H1 (cell line): ENCODE measurements around the gene BMPR1A. TPM values are rescaled to one million over a fixed set of nuclear protein-coding genes. Genes with fewer than 3 reads are reported as not detected.

Source experiments
- CTCF ChIA-PET: fragments of 300-600 bp; sonication (Branson Sonifier 250); formaldehyde crosslinking; loops from one replicate; lab custom pipeline; 2021; ENCODE audit not compliant: partially characterized antibody; lab: Charles Lee
- POLR2A ChIA-PET: fragments of 300-600 bp; sonication (Branson Sonifier 250); formaldehyde crosslinking; loops from one replicate; lab custom pipeline; 2021; ENCODE audit warnings: inconsistent platforms; ENCODE audit not compliant: partially characterized antibody; lab: Charles Lee
- DNase-seq, 2 experiments: peaks; one replicate each; pipeline versions ENCODE4 v3.0.0 to v3.0.0-alpha.2; 2010 to 2022; ENCODE audit warnings: low spot score in 2 of 2, low read depth in 1 of 2, mixed read lengths in 1 of 2
- FAIRE-seq: peaks from 2 replicates; lab custom pipeline; 2011; peaks lifted over from hg19 to GRCh38; lab: Jason Lieb, UNC
- H2AFZ ChIP-seq: 2 replicates; pipeline ENCODE4 v1.8.1; 2012; ENCODE audit warnings: low read length, inconsistent platforms
- H2AK5ac ChIP-seq: 2 replicates; pipeline ENCODE4 v1.6.1; 2013; ENCODE audit warnings: low read depth, low read length
- H2BK120ac ChIP-seq: replicated peaks from 2 replicates; pipeline ENCODE3; 2013; ENCODE audit warnings: low read depth, low read length, inconsistent platforms
- H2BK12ac ChIP-seq: 2 replicates; pipeline ENCODE4 v1.6.1; 2013; ENCODE audit warnings: low read depth, low read length
- H2BK15ac ChIP-seq: 2 replicates; pipeline ENCODE4 v1.6.1; 2013; ENCODE audit warnings: low read length
- H2BK20ac ChIP-seq: 2 replicates; pipeline ENCODE4 v1.6.1; 2013; ENCODE audit warnings: low read length
- H2BK5ac ChIP-seq: 2 replicates; pipeline ENCODE4 v1.6.1; 2013; ENCODE audit warnings: low read depth, low read length
- H3K14ac ChIP-seq: 2 replicates; pipeline ENCODE4 v1.6.1; 2013; ENCODE audit warnings: inconsistent platforms; ENCODE audit not compliant: insufficient read length
- H3K18ac ChIP-seq: 2 replicates; pipeline ENCODE4 v1.6.1; 2013; ENCODE audit warnings: low read length; ENCODE audit errors: extremely low read depth
- H3K23ac ChIP-seq: 2 replicates; pipeline ENCODE4 v1.6.1; 2013; ENCODE audit warnings: inconsistent platforms; ENCODE audit not compliant: insufficient read length
- H3K23me2 ChIP-seq: 2 replicates; pipeline ENCODE4 v1.6.1; 2013; ENCODE audit warnings: low read depth, low read length
- H3K27ac ChIP-seq: 2 replicates; pipeline ENCODE4 v1.6.1; 2011; ENCODE audit warnings: low read depth, low read length, inconsistent platforms
- H3K27me3 ChIP-seq, 4 experiments: replicated peaks in 1 of 4; 1 replicate in 1 of 4; 2 replicates in 3 of 4; pipeline versions ENCODE4 v1.6.1 to v1.8.1; 2011 to 2013; ENCODE audit warnings: low read length in 3 of 4, mild to moderate bottlenecking in 3 of 4, inconsistent platforms in 2 of 4, mixed read lengths in 2 of 4, moderate library complexity in 1 of 4; ENCODE audit not compliant: control insufficient read depth in 3 of 4, insufficient read depth in 3 of 4; ENCODE audit errors: extremely low read depth in 1 of 4
- H3K36me3 ChIP-seq, 4 experiments: 2 replicates each; pipeline versions ENCODE4 v1.6.1 to v1.8.1; 2011 to 2013; ENCODE audit warnings: mild to moderate bottlenecking in 4 of 4, low read length in 3 of 4, moderate library complexity in 2 of 4, control low read depth in 1 of 4, inconsistent platforms in 1 of 4; ENCODE audit not compliant: insufficient read depth in 4 of 4, control insufficient read depth in 2 of 4
- H3K4ac ChIP-seq: replicated peaks from 2 replicates; pipeline ENCODE3; 2013; ENCODE audit warnings: low read length, low read depth, mixed read lengths, inconsistent platforms; ENCODE audit not compliant: insufficient read length
- H3K4me1 ChIP-seq, 4 experiments: replicated peaks in 1 of 4; 1 replicate in 1 of 4; 2 replicates in 3 of 4; pipeline versions ENCODE4 v1.6.1 to v1.8.1; 2011 to 2013; ENCODE audit warnings: low read length in 3 of 4, inconsistent platforms in 2 of 4, mixed read lengths in 1 of 4; ENCODE audit not compliant: insufficient read depth in 4 of 4, control insufficient read depth in 3 of 4
- H3K4me2 ChIP-seq, 2 experiments: 2 replicates each; pipeline versions ENCODE4 v1.6.1 to v1.8.1; 2011 to 2013; ENCODE audit warnings: low read depth in 2 of 2, low read length in 2 of 2, control low read depth in 1 of 2, inconsistent platforms in 1 of 2, mild to moderate bottlenecking in 1 of 2; ENCODE audit not compliant: insufficient read depth in 1 of 2
- H3K4me3 ChIP-seq, 4 experiments: fragments of 200-600, 300-600 bp in 1 of 4; sonication (generic), shearing (Covaris generic), sonication (Bioruptor Twin) in 1 of 4; 2 replicates each; pipeline versions ENCODE4 v1.5.1 to v1.8.1; 2011 to 2016; ENCODE audit warnings: low read length in 4 of 4, low read depth in 3 of 4, control low read depth in 2 of 4, inconsistent platforms in 2 of 4, mild to moderate bottlenecking in 2 of 4, mixed read lengths in 1 of 4, moderate library complexity in 1 of 4; ENCODE audit not compliant: insufficient read depth in 2 of 4; ENCODE audit errors: extremely low read depth in 1 of 4
- H3K56ac ChIP-seq: replicated peaks from 2 replicates; pipeline ENCODE3; 2013; ENCODE audit warnings: low read depth, mild to moderate bottlenecking, mixed read lengths, low read length, inconsistent platforms; ENCODE audit not compliant: insufficient read length
- H3K79me1 ChIP-seq: 2 replicates; pipeline ENCODE4 v1.6.1; 2013; ENCODE audit warnings: low read depth, low read length, control low read depth
- H3K79me2 ChIP-seq, 2 experiments: 2 replicates each; pipeline versions ENCODE4 v1.6.1 to v1.8.1; 2012 to 2013; ENCODE audit warnings: low read length in 2 of 2, mild to moderate bottlenecking in 2 of 2, inconsistent platforms in 1 of 2; ENCODE audit not compliant: insufficient read depth in 2 of 2, control insufficient read depth in 1 of 2
- H3K9ac ChIP-seq, 4 experiments: replicated peaks in 1 of 4; 1 replicate in 1 of 4; 2 replicates in 3 of 4; pipeline versions ENCODE4 v1.6.1 to v1.8.1; 2011 to 2013; ENCODE audit warnings: low read depth in 3 of 4, low read length in 3 of 4, control low read depth in 2 of 4, mild to moderate bottlenecking in 2 of 4, moderate library complexity in 2 of 4, inconsistent platforms in 1 of 4; ENCODE audit errors: extremely low read depth in 1 of 4
- H3K9me3 ChIP-seq, 2 experiments: 2 replicates each; pipeline versions ENCODE4 v1.6.1 to v1.8.1; 2012 to 2013; ENCODE audit warnings: mild to moderate bottlenecking in 2 of 2, moderate library complexity in 2 of 2, control low read depth in 1 of 2, inconsistent platforms in 1 of 2, low read depth in 1 of 2, low read length in 1 of 2, mixed read lengths in 1 of 2; ENCODE audit not compliant: insufficient read depth in 2 of 2
- H4K20me1 ChIP-seq, 2 experiments: replicated peaks in 1 of 2; 2 replicates each; pipeline versions ENCODE3 to v1.8.1; 2011 to 2013; ENCODE audit warnings: inconsistent platforms in 2 of 2, low read length in 2 of 2, mild to moderate bottlenecking in 1 of 2; ENCODE audit not compliant: insufficient read depth in 2 of 2, control insufficient read depth in 1 of 2
- H4K5ac ChIP-seq: 2 replicates; pipeline ENCODE4 v1.6.1; 2013; ENCODE audit warnings: low read length, low read depth, mixed read lengths, inconsistent platforms; ENCODE audit not compliant: insufficient read length
- H4K8ac ChIP-seq: 2 replicates; pipeline ENCODE4 v1.8.0; 2013; ENCODE audit warnings: mild to moderate bottlenecking, moderate library complexity, low read length, inconsistent platforms; ENCODE audit not compliant: insufficient read depth; ENCODE audit errors: extremely low read depth
- H4K91ac ChIP-seq: replicated peaks from 2 replicates; pipeline ENCODE3; 2013; ENCODE audit warnings: low read length, mixed read lengths, inconsistent platforms; ENCODE audit not compliant: insufficient read length
- WGBS, 2 experiments: shearing (Covaris generic) in 1 of 2; methylation state at CpG; one replicate each; pipeline versions ENCODE4 v1.1.6 to v1.1.7; 2013 to 2015; ENCODE audit warnings: low lambda C conversion rate in 2 of 2, mixed read lengths in 2 of 2, inconsistent platforms in 1 of 2, low coverage in 1 of 2, missing lambda C conversion rate in 1 of 2; ENCODE audit not compliant: insufficient replicate concordance in 2 of 2, insufficient coverage in 1 of 2, insufficient read length in 1 of 2; ENCODE audit errors: extremely low coverage in 1 of 2, missing lambda C conversion rate in 1 of 2; 5-methylcytosine and 5-hydroxymethylcytosine counted together
- polyA plus RNA-seq, 7 experiments: library from polyadenylated mRNA; depleted of rRNA in 3 of 7; stranded (reverse) in 5 of 7; unstranded in 2 of 7; fragments of >200 nt in 5 of 7; fragments of 200-250 nt in 2 of 7; gene quantifications; 1 replicate in 5 of 7; 2 replicates in 1 of 7; 4 replicates in 1 of 7; pipeline versions ENCODE4 v1.2.1 to v1.2.3, GENCODE V29; 2011 to 2013; ENCODE audit warnings: missing spikeins in 2 of 7, mixed read lengths in 2 of 7
- total RNA-seq: library from RNA; stranded (reverse); fragmentation: NEBNext Ultra II Directional; extraction: Animal tissue kit (Norgen Biotek cat#: 25700); gene quantifications from 2 replicates; pipeline ENCODE4 v1.2.1, GENCODE V29; 2021

Gene BMPR1A
- total and polyA plus RNA-seq, 2 of the 8 experiments (the other 6 are each of a cell fraction or from before 2014, with no cell fraction given) = 34.4 to 129 TPM

DNA sequence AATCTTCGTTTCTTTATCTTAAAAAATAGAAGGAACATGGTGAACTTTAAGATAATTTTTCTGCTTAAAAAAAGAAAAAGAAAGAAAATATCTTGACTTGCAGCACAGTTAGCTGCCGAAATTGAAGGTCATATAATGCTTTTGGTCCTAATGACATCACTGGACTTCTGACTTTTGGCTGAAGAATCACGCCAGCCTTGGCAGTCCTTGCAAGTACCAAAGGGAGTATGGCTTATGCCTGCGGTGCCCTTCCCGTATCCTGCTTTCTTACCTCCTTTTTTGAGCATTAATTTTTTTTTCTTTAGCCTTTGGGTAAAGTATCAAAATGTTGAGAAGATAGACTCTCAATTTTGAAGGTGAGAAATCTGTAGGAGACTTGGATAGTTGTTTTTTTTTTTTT, 7.0 kb downstream of the BMPR1A start:
- Histone ChIP-seq H3K36me3 (no peaks in the 10 kb centered on the region), H2AFZ (no peak overlapping the region), H3K4me1 (peaks cover 4 to 18% (median 14%) of the 10 kb centered on the region in 4 experiments; a peak in 6 of 7 replicates), H2BK120ac (no peak overlapping the region), H3K4me3 (no peak overlapping the region), H2BK15ac (no peak overlapping the region), H3K4me2 (no peak overlapping the region), H3K9ac (no peak overlapping the region; a peak in 1 of 7 replicates), H3K56ac (no peak overlapping the region), H4K91ac (no peak overlapping the region), H3K9me3 (no peaks in the 10 kb centered on the region), H4K8ac (no peak overlapping the region), H2BK5ac (no peak overlapping the region), H3K14ac (no peak overlapping the region), H4K5ac (no peak overlapping the region), H2BK20ac (no peak overlapping the region), H3K27me3 (no peaks in the 10 kb centered on the region), H3K79me2 (peaks cover 52 to 100% of the 10 kb centered on the region in 2 experiments), H3K23ac (no peak overlapping the region), H3K23me2 (no peaks in the 10 kb centered on the region; the same call in 1 of the 2 replicates), H3K27ac (no peak overlapping the region), H3K79me1 (peaks cover 3% of the 10 kb centered on the region; the same call in 1 of the 2 replicates), H3K18ac (no peak overlapping the region), H2BK12ac (no peak overlapping the region), H3K4ac (no peak overlapping the region), H4K20me1 (peaks cover 8 to 25% of the 10 kb centered on the region in 2 experiments), H2AK5ac (no peak overlapping the region)
- POLR2A ChIA-PET = interaction anchor here (1.1 to 1.6 kb wide), 2 partner anchors 12 to 64 kb away, joined by 4 read pairs; no protein-coding TSS in a partner anchor
- FAIRE-seq (no peak), DNase-seq (no peak)
- CTCF ChIA-PET = interaction anchor here (0.6 to 1.3 kb wide), 4 partner anchors 44 to 136 kb away, joined by 3 read pairs; no protein-coding TSS in a partner anchor
- 85% methylated on average over 5 of the region's 5 CpGs; no CpG with 5 or more reads in 1 of the 2 experiments for WGBS, 2 experiments
